ENCODE data around the gene SCN1A. TPM values are rescaled to one million over a fixed set of nuclear protein-coding genes. Genes with fewer than 3 reads are reported as not detected.
"Not testable (repeated sequence)": the region's sequence is repeated elsewhere in the genome, so short reads cannot be mapped to it uniquely, and the experiment has no call there.

Gene SCN1A
- total RNA-seq, 1 donor from 2014 or later = not detected

- H3K36me3 ChIP-seq = no peaks in the 10 kb centered on the region
- no peaks in the 10 kb centered on the region for H3K27me3 ChIP-seq
- H3K27ac ChIP-seq = no peak overlapping the region
- no peak for DNase-seq (ENCODE audit: extremely low spot score in 2 of 2)
- intact Hi-C loops (cut with DNase I) = no loop called here
- TF ChIP-seq, protein P1, sequence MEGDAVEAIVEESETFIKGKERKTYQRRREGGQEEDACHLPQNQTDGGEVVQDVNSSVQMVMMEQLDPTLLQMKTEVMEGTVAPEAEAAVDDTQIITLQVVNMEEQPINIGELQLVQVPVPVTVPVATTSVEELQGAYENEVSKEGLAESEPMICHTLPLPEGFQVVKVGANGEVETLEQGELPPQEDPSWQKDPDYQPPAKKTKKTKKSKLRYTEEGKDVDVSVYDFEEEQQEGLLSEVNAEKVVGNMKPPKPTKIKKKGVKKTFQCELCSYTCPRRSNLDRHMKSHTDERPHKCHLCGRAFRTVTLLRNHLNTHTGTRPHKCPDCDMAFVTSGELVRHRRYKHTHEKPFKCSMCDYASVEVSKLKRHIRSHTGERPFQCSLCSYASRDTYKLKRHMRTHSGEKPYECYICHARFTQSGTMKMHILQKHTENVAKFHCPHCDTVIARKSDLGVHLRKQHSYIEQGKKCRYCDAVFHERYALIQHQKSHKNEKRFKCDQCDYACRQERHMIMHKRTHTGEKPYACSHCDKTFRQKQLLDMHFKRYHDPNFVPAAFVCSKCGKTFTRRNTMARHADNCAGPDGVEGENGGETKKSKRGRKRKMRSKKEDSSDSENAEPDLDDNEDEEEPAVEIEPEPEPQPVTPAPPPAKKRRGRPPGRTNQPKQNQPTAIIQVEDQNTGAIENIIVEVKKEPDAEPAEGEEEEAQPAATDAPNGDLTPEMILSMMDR (IDR thresholded peaks at IDR 0.05) = no peak
- no peak for TF ChIP-seq POLR2A (IDR thresholded peaks at IDR 0.05)
- no peaks in the 10 kb centered on the region for H3K4me1 ChIP-seq
- no peaks in the 10 kb centered on the region for H3K9me3 ChIP-seq
- no peak overlapping the region for H3K4me3 ChIP-seq
These were observed 12.2 kb downstream of the SCN1A start for GRCh38 chr2:166115589-166115988.

- H3K27me3 ChIP-seq = no peaks in the 10 kb centered on the region
- TF ChIP-seq POLR2AphosphoS5 (IDR thresholded peaks at IDR 0.05; ENCODE audit: insufficient read depth in 1 of 2, low read depth in 1 of 2) (no peak), POLR2A (IDR thresholded peaks at IDR 0.05) (no peak)
- TF ChIP-seq, protein P1 (IDR thresholded peaks at IDR 0.05) = no peak
These were observed 15.6 kb downstream of the SCN1A start for GRCh38 chr2:166112193-166112605.

GRCh38 chr2:166106431-166107015, 21.3 kb downstream of the SCN1A start:
- Histone ChIP-seq H3K9me3 (no peaks in the 10 kb centered on the region), H3K27me3 (no peaks in the 10 kb centered on the region), H3K4me3 (no peak overlapping the region), H3K4me1 (no peaks in the 10 kb centered on the region), H3K27ac (no peak overlapping the region), H3K36me3 (no peaks in the 10 kb centered on the region)
- DNase-seq (ENCODE audit: extremely low spot score in 2 of 2) = no peak
- TF ChIP-seq POLR2A (IDR thresholded peaks at IDR 0.05) = no peak
- TF ChIP-seq POLR2AphosphoS5 (IDR thresholded peaks at IDR 0.05; ENCODE audit: insufficient read depth in 1 of 2, low read depth in 1 of 2) = no peak
- TF ChIP-seq, protein P1 (IDR thresholded peaks at IDR 0.05) = no peak
- intact Hi-C loops (cut with DNase I) = no loop called here

More at GRCh38 chr2:166112193-166112605, 15.6 kb downstream of the SCN1A start:
- DNase-seq (ENCODE audit: extremely low spot score in 2 of 2) = no peak
- no peak overlapping the region for H3K27ac ChIP-seq
- no peaks in the 10 kb centered on the region for H3K36me3 ChIP-seq
- H3K4me1 ChIP-seq = no peaks in the 10 kb centered on the region
- intact Hi-C loops (cut with DNase I) = no loop called here
- no peaks in the 10 kb centered on the region for H3K9me3 ChIP-seq
- no peak overlapping the region for H3K4me3 ChIP-seq

GRCh38 chr2:166104773-166105172, 23.0 kb downstream of the SCN1A start:
- intact Hi-C loops (cut with DNase I) = no loop called here
- no peak for DNase-seq (ENCODE audit: extremely low spot score in 2 of 2)
- H3K4me1 ChIP-seq = no peaks in the 10 kb centered on the region

GRCh38 chr2:166104084-166104483, 23.7 kb downstream of the SCN1A start:
- intact Hi-C loops (cut with DNase I) = no loop called here
- no peaks in the 10 kb centered on the region for H3K36me3 ChIP-seq
- no peak overlapping the region for H3K4me3 ChIP-seq
- H3K9me3 ChIP-seq = no peaks in the 10 kb centered on the region
- TF ChIP-seq, protein P1 (IDR thresholded peaks at IDR 0.05) = no peak
- no peak for TF ChIP-seq POLR2AphosphoS5 (IDR thresholded peaks at IDR 0.05; ENCODE audit: insufficient read depth in 1 of 2, low read depth in 1 of 2)
- no peak for TF ChIP-seq POLR2A (IDR thresholded peaks at IDR 0.05)
- H3K27ac ChIP-seq = no peak overlapping the region
- no peaks in the 10 kb centered on the region for H3K27me3 ChIP-seq
- no peaks in the 10 kb centered on the region for H3K4me1 ChIP-seq
- no peak for DNase-seq (ENCODE audit: extremely low spot score in 2 of 2)

More at GRCh38 chr2:166104773-166105172, 23.0 kb downstream of the SCN1A start:
- Histone ChIP-seq H3K9me3 (no peaks in the 10 kb centered on the region), H3K27ac (no peak overlapping the region), H3K27me3 (no peaks in the 10 kb centered on the region), H3K36me3 (no peaks in the 10 kb centered on the region), H3K4me3 (no peak overlapping the region)
- TF ChIP-seq POLR2AphosphoS5 (IDR thresholded peaks at IDR 0.05; ENCODE audit: insufficient read depth in 1 of 2, low read depth in 1 of 2) = no peak
- TF ChIP-seq POLR2A (IDR thresholded peaks at IDR 0.05) = no peak
- TF ChIP-seq, protein P1 (IDR thresholded peaks at IDR 0.05) = no peak

DNA sequence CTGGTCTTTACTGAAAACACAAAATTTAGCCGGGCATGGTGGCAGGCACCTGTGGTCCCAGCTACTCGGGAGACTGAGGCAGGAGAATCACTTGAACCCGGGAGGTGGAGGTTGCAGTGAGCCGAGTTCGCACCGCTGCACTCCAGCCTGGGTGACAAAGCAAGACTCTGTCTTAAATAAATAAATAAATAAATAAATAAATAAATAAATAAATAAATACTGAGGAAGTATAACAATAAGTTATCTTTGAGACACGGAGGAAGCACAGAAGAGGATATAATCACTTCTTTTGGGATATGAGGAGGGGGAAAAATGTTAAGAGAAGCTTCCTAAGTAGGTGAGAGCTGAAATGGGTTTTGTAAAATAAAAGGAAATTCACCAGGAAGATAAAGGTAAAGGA, 24.5 kb downstream of the SCN1A start:
- DNase-seq (ENCODE audit: extremely low spot score in 2 of 2); H3K4me1 ChIP-seq; H3K27me3 ChIP-seq; H3K9me3 ChIP-seq; intact Hi-C loops (cut with DNase I); H3K4me3 ChIP-seq; H3K27ac ChIP-seq; H3K36me3 ChIP-seq: not testable (repeated sequence)

Measured in vagina (tissue), 2 donors.